GM20000 (cell line): Measurements from ENCODE around the gene CNOT1.
"Not testable (repeated sequence)": the region's sequence is repeated elsewhere in the genome, so short reads cannot be mapped to it uniquely, and the experiment has no call there.

ENCODE experiments used
- DNase-seq: peaks from one replicate; pipeline ENCODE4 v3.0.0; 2012; ENCODE audit warnings: low spot score
- CTCF ChIP-seq: IDR thresholded peaks from 2 replicates; pipeline ENCODE4 v1.5.1; 2012; ENCODE audit warnings: mild to moderate bottlenecking, control low read depth; ENCODE audit errors: extremely low read depth, missing control alignments

Gene CNOT1

DNA sequence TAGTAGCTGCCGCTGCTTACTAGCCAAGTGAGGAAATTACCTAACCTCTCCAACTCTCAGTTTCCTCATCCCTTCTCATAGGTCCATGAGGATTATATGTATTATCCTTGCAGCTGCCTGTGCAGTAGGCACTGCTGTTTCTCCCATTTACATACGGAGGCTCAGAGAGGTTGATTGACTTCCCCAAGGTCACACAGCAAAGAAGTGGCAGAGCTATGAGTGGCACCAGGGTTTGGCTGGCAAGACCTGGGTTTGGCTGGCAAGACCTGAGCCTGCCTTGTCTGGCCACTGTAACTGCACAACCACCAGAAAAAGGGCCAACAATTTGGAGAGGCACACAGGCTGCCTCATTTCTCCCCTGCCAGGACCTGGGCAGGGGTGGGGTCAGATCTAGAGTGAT, 132.2 kb downstream of the CNOT1 start:
- no peak for TF ChIP-seq CTCF
- DNase-seq = no peak

GRCh38 chr16:58495521-58496331, 133.9 kb downstream of the CNOT1 start:
- no peak for TF ChIP-seq CTCF
- no peak for DNase-seq

DNA sequence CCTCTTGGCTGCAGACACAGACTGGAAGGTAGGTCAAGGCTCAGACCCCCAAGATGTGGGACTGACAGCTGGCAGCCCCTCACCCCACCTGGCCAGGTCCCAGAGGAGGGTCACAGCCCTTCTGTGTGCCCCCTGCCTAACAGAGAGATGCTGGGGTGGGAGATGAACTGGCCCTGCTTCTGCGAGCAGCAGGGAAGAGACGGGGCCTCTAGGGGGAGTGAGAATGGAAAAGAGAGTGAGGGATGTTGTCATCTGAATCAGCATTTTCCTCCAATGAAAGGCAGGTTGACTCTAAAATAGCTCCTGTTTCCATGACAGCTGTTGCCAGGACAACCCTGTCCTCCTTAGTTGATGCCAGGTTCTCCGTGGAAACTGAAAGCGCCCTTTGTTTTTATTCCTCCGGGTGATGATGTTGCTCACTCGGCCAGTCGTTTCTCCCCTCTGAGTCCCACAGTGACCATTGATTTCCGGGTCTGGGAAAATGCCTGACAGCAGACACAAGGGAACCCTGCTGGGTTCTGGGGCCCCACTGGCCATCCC, 134.6 kb downstream of the CNOT1 start:
- TF ChIP-seq CTCF = peak; percentile 51
- peak; percentile 88 for DNase-seq

- TF ChIP-seq CTCF = no peak
- DNase-seq = no peak
Measured at GRCh38 chr16:58493756-58494431, 135.7 kb downstream of the CNOT1 start.

- no peak for TF ChIP-seq CTCF
- DNase-seq = no peak
Measured at GRCh38 chr16:58492735-58493134, 136.9 kb downstream of the CNOT1 start.

- no peak for TF ChIP-seq CTCF
Measured at GRCh38 chr16:58492066-58492465, 137.6 kb downstream of the CNOT1 start.

GRCh38 chr16:58490539-58490938, 139.1 kb downstream of the CNOT1 start:
- not testable (repeated sequence) for DNase-seq

More at GRCh38 chr16:58492066-58492465, 137.6 kb downstream of the CNOT1 start:
- DNase-seq = no peak
